ENCODE measurements around the gene TRIM33. TPM values are rescaled to one million over a fixed set of nuclear protein-coding genes. Genes with fewer than 3 reads are reported as not detected.
A peak's percentile ranks its signal among the peaks of the same experiment; 100 is the strongest.

TRIM33 gene
- polyA plus RNA-seq, 2 of the 4 experiments (the other 2 are of a cell fraction): 8.7 to 14.9 TPM

DNA sequence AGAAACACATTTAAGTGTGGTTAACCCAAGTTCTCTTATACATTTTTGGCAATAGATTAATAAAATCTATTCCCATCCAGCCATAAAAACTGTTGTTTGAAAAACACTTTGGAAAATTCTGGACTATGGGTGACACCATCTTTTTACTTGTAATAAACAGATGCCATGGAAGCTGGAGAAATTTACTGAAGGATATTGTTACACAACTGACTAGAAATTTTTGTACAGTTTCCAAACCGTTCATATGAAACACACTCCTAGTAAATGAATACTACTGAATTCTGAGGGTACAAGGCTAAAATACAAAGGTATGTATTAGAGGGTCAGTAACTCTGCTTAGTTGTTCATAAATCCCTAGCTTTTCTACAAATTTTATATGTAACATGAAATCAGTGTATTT, 48.7 kb downstream of the TRIM33 start:
- CTCF ChIA-PET: no interaction called here
- ATAC-seq (no peak), DNase-seq (ENCODE audit: low read depth in 1 of 2, low spot score in 1 of 2) (no peak), FAIRE-seq (no peak)
- POLR2A ChIA-PET: no interaction called here
- 86% methylated on average over 1 of the region's 1 CpG for WGBS (ENCODE audit: missing lambda C conversion rate)
- H3K4me3 ChIP-seq: no peak overlapping the region
- H3K4me2 ChIP-seq: no peak overlapping the region
- H3K27ac ChIP-seq: no peak overlapping the region
- peaks cover 7% of the 10 kb centered on the region; the same call in 1 of the 3 replicates for H3K9me3 ChIP-seq
- peaks cover 2% of the 10 kb centered on the region; the same call in 2 of the 3 replicates for H3K4me1 ChIP-seq
- TF ChIP-seq MYC (IDR thresholded peaks at IDR 0.05; ENCODE audit: borderline replicate concordance, low read length) (no peak), BCL3 (IDR thresholded peaks at IDR 0.05) (no peak), POLR2A (IDR thresholded peaks at IDR 0.05; ENCODE audit: low read length) (no peak), HOXB13 (CRISPR knock-in tag; IDR thresholded peaks at IDR 0.05; ENCODE audit: low read depth) (no peak), ESRRA (IDR thresholded peaks at IDR 0.05; ENCODE audit: borderline replicate concordance, low read length) (no peak), NFE2L2 (conservative IDR thresholded peaks at IDR 0.05; ENCODE audit: low read length) (no peak), PBX3 (IDR thresholded peaks at IDR 0.05) (no peak), KDM5A (IDR thresholded peaks at IDR 0.05) (no peak), GATA3 (IDR thresholded peaks at IDR 0.05; ENCODE audit: borderline replicate concordance) (no peak), ZFP36 (IDR thresholded peaks at IDR 0.05; ENCODE audit: borderline replicate concordance, partially characterized antibody) (no peak), MAZ (IDR thresholded peaks at IDR 0.05; ENCODE audit: borderline replicate concordance, low read depth, low read length) (no peak), PHF8 (IDR thresholded peaks at IDR 0.05; ENCODE audit: borderline replicate concordance, low read depth) (no peak), FOSB (CRISPR knock-in tag; IDR thresholded peaks at IDR 0.05) (no peak), EHF (CRISPR knock-in tag; IDR thresholded peaks at IDR 0.05) (no peak)
- TF ChIP-seq, protein P1, sequence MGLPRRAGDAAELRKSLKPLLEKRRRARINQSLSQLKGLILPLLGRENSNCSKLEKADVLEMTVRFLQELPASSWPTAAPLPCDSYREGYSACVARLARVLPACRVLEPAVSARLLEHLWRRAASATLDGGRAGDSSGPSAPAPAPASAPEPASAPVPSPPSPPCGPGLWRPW (IDR thresholded peaks at IDR 0.05): no peak
- TF ChIP-seq, protein P2, sequence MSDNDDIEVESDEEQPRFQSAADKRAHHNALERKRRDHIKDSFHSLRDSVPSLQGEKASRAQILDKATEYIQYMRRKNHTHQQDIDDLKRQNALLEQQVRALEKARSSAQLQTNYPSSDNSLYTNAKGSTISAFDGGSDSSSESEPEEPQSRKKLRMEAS (IDR thresholded peaks at IDR 0.05): no peak

GRCh38 chr1:114458237-114458777, 52.7 kb downstream of the TRIM33 start:
- Histone ChIP-seq H3K4me1 (no peaks in the 10 kb centered on the region), H3K9me3 (peaks cover 7% of the 10 kb centered on the region; the same call in 1 of the 3 replicates), H3K4me3 (no peak overlapping the region), H3K4me2 (no peak overlapping the region), H3K27ac (no peak overlapping the region)
- no peak for TF ChIP-seq POLR2A (IDR thresholded peaks at IDR 0.05; ENCODE audit: low read length)
- TF ChIP-seq KDM5A (IDR thresholded peaks at IDR 0.05): peak; percentile 50; the same call in 1 of the 2 replicates
- ChIA-PET POLR2A (no interaction called here), CTCF (no interaction called here)
- FAIRE-seq (no peak), DNase-seq (ENCODE audit: low read depth in 1 of 2, low spot score in 1 of 2) (peak in 1 of 2 experiments; percentile 9), ATAC-seq (no peak)

DNA sequence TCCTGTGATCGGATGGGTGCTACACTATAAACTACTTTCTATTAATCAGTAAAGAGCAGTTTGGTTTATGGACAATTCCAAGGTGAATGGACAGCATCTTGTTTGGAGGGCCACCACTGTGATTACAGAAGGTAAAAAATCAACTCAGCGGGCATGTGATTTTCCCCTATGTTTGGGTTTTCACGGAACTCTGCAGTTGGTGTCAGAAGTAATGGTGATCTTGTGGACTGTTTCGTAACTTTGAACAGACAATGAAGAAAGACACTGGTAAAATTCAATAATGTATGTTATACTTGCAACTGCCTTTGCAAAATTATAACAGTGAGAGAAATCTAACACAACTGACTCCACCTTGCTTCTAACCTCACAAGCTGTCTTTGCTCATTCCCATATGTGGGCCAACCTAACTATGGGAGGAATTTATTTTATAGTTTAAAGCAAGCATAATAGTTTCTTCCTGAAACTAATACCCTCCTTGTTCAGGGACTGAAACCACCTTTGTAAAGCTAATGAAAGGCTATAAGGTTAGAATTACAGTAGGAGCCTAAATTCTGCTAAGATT, 53.2 kb downstream of the TRIM33 start:
- POLR2A ChIA-PET: no interaction called here
- Histone ChIP-seq H3K27ac (no peak overlapping the region), H3K4me2 (no peak overlapping the region), H3K4me3 (no peak overlapping the region), H3K4me1 (no peaks in the 10 kb centered on the region), H3K9me3 (peaks cover 7% of the 10 kb centered on the region; the same call in 1 of the 3 replicates)
- FAIRE-seq (no peak), DNase-seq (ENCODE audit: low read depth in 1 of 2, low spot score in 1 of 2) (no peak), ATAC-seq (no peak)
- CTCF ChIA-PET: no interaction called here
- WGBS (ENCODE audit: missing lambda C conversion rate): 96% methylated on average over 4 of the region's 4 CpGs
- TF ChIP-seq, protein P1 (IDR thresholded peaks at IDR 0.05): no peak
- TF ChIP-seq RAD21 (conservative IDR thresholded peaks at IDR 0.05 in 1 of 2, IDR thresholded peaks at IDR 0.05 in 1 of 2) (no peak), EHF (CRISPR knock-in tag; IDR thresholded peaks at IDR 0.05) (no peak)
